SKM-1 (cell line): Measurements from ENCODE around the gene DGKI.

Experiments
- DNase-seq: peaks from one replicate; lab custom pipeline; 2025; ENCODE audit not compliant: unreplicated experiment; lab: John Stamatoyannopoulos, UW

DGKI gene

GRCh38 chr7:137873524-137873923 is 26.8 kb upstream of the DGKI start:
- DNase-seq, result no peak

GRCh38 chr7:137871170-137871915 is 24.6 kb upstream of the DGKI start:
- DNase-seq, result no peak

- DNase-seq, result no peak
These were observed 23.9 kb upstream of the DGKI start for GRCh38 chr7:137870684-137871083.

- no peak for DNase-seq
These were observed 23.3 kb upstream of the DGKI start for GRCh38 chr7:137870078-137870477.

GRCh38 chr7:137869260-137869659 is 22.5 kb upstream of the DGKI start:
- DNase-seq, result no peak

GRCh38 chr7:137867289-137867688 is 20.5 kb upstream of the DGKI start:
- DNase-seq, result no peak

GRCh38 chr7:137865764-137866163 is 19.0 kb upstream of the DGKI start:
- DNase-seq, result no peak

- DNase-seq, result no peak
These were observed 16.2 kb upstream of the DGKI start for GRCh38 chr7:137862964-137863363.

GRCh38 chr7:137862358-137862757 is 15.6 kb upstream of the DGKI start:
- no peak for DNase-seq

- DNase-seq, result no peak
These were observed 13.8 kb upstream of the DGKI start for GRCh38 chr7:137860542-137860941.

GRCh38 chr7:137853053-137853452 is 6.3 kb upstream of the DGKI start:
- no peak for DNase-seq

GRCh38 chr7:137852108-137852507 is 5.3 kb upstream of the DGKI start:
- no peak for DNase-seq

- no peak for DNase-seq
These were observed 4.5 kb upstream of the DGKI start for GRCh38 chr7:137850972-137851945.

- no peak for DNase-seq
These were observed 3.8 kb upstream of the DGKI start for GRCh38 chr7:137850571-137850970.

- DNase-seq, result no peak
These were observed 1.3 kb upstream of the DGKI start for GRCh38 chr7:137848095-137848494.

- DNase-seq, result no peak
These were observed 835 bp upstream of the DGKI start for GRCh38 chr7:137847568-137848050.

- no peak for DNase-seq
These were observed 286 bp downstream of the DGKI start for GRCh38 chr7:137846549-137846826.

- no peak for DNase-seq
These were observed 1.9 kb downstream of the DGKI start for GRCh38 chr7:137844677-137845425.

- no peak for DNase-seq
These were observed 6.6 kb downstream of the DGKI start for GRCh38 chr7:137839903-137840779.

- no peak for DNase-seq
These were observed 8.0 kb downstream of the DGKI start for GRCh38 chr7:137838706-137839315.
